Small intestine (tissue), 7 donors: Measurements from ENCODE around the gene ACTN2. TPM values are rescaled to one million over a fixed set of nuclear protein-coding genes. Genes with fewer than 3 reads are reported as not detected.
"Not testable (repeated sequence)": the region's sequence is repeated elsewhere in the genome, so short reads cannot be mapped to it uniquely, and the experiment has no call there.

Source experiments
- DNase-seq, 2 donors: peaks; one replicate each; pipeline versions ENCODE4 v3.0.0 to v3.0.0-alpha.2; 2013
- FAIRE-seq: peaks from 2 replicates; lab custom pipeline; 2012; peaks lifted over from hg19 to GRCh38; lab: Jason Lieb, UNC
- H3K27ac ChIP-seq, 3 donors: one replicate each; pipeline ENCODE4 v1.5.1; 2013; ENCODE audit warnings: low read length in 2 of 3, mild to moderate bottlenecking in 2 of 3, control low read depth in 1 of 3, inconsistent platforms in 1 of 3, low read depth in 1 of 3, moderate library complexity in 1 of 3
- H3K27me3 ChIP-seq, 3 donors: one replicate each; pipeline ENCODE4 v1.6.1; 2013; ENCODE audit warnings: low read length in 3 of 3, inconsistent platforms in 1 of 3; ENCODE audit not compliant: control insufficient read depth in 3 of 3, insufficient read depth in 3 of 3
- H3K36me3 ChIP-seq, 3 donors: one replicate each; pipeline ENCODE4 v1.6.1; 2013; ENCODE audit warnings: low read length in 3 of 3, inconsistent platforms in 1 of 3, low read depth in 1 of 3, mild to moderate bottlenecking in 1 of 3, moderate library complexity in 1 of 3; ENCODE audit not compliant: control insufficient read depth in 3 of 3, insufficient read depth in 2 of 3
- H3K4me1 ChIP-seq, 3 donors: one replicate each; pipeline ENCODE4 v1.6.1; 2013; ENCODE audit warnings: low read length in 2 of 3, inconsistent platforms in 1 of 3, low read depth in 1 of 3, mild to moderate bottlenecking in 1 of 3, moderate library complexity in 1 of 3; ENCODE audit not compliant: control insufficient read depth in 3 of 3, insufficient read depth in 2 of 3
- H3K4me3 ChIP-seq, 3 donors: one replicate each; pipeline ENCODE4 v1.5.1; 2013; ENCODE audit warnings: low read length in 3 of 3, control low read depth in 1 of 3, inconsistent platforms in 1 of 3, low read depth in 1 of 3, mild to moderate bottlenecking in 1 of 3, moderate library complexity in 1 of 3
- H3K9me3 ChIP-seq, 2 donors: one replicate each; pipeline ENCODE4 v1.6.1; 2013; ENCODE audit warnings: low read depth in 1 of 2, low read length in 1 of 2; ENCODE audit not compliant: control insufficient read depth in 2 of 2, insufficient read depth in 1 of 2
- WGBS, 3 donors: extraction: QIAGEN DNeasy Blood & Tissue Kit; methylation state at CpG; one replicate each; pipeline ENCODE4 v1.1.7; 2013; 5-methylcytosine and 5-hydroxymethylcytosine counted together
- polyA plus RNA-seq, 4 donors: library from polyadenylated mRNA; stranded (reverse) in 3 of 4; unstranded in 1 of 4; fragments of 200-250 nt in 3 of 4; fragments of 120-200 nt in 1 of 4; gene quantifications; one replicate each; pipeline versions ENCODE4 v1.2.1 to v1.2.3, GENCODE V29; 2013
- donor health status: healthy with polysubstance abuse.
- donor health status: control.
- donor health status: control.
- donor health status: Bipolar disorder and iron deficiency.
- donor health status: healthy.

Gene ACTN2
- polyA plus RNA-seq, 4 donors = 0.19 to 12.2 (median 2.9) TPM

DNA sequence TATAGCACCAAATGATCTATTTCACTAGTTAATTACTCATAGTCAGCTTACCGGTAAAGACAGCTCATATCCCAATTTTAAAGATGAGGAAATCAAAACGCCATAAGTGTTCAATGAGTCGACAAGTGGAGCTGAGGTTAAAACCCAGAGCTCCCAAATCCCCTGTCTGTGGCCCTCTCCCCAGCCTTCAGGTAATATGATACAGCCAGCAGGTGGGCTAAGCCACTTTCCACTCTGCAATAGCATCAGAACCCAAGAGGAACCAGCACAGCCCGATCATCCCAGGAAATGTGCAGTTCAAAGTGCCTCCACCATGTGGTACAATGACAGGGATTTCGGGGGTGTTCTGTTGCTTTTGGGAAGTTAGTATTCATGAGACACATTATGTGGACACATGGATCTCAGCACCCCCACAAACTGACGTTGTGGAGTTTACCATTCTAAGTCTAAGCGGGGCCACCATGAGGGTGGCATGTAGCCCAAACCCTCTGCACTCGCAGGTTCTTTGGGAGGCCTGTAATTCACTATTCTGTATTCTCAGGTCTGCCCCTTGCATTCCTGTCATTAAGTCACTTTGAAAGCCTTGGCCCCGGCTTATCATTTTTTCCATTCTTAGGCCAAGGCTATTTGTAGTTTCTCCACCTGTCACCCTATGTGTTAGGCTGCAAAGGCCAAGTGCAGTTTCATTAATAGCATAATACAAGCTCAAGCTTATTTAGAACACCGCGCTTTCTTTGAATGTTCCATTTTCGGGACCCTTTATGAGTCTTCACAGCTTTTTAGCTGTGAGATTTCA is 26.3 kb upstream of the ACTN2 start:
- no peaks in the 10 kb centered on the region for H3K9me3 ChIP-seq
- H3K27ac ChIP-seq = no peak overlapping the region
- 76 to 82% (median 81%) methylated on average over 12 of the region's 12 CpGs for WGBS, 3 donors
- no peak overlapping the region for H3K4me3 ChIP-seq
- DNase-seq (no peak), FAIRE-seq (no peak)
- H3K4me1 ChIP-seq = no peaks in the 10 kb centered on the region
- no peaks in the 10 kb centered on the region for H3K36me3 ChIP-seq
- no peaks in the 10 kb centered on the region for H3K27me3 ChIP-seq

DNA sequence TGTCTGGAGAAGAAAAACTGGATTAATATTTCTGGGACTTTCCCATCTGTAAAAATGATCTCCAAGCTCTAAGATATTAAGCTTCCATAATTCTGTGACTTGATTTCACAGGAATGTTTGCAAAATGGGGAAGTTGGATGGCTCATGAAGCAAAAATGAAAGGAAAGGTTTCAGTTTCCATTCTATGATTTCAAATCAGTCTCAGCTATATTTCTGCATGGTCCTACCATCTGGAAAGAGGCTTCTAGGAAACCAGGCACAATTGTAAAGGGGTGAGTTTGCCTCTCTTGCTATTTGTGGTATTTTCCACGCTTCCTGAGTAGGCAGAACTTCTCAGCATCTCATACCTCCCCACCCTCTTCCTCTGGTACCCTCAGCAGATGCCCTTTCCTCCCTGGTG is 22.4 kb upstream of the ACTN2 start:
- Histone ChIP-seq H3K4me1 (no peaks in the 10 kb centered on the region), H3K27me3 (no peaks in the 10 kb centered on the region), H3K4me3 (no peak overlapping the region), H3K27ac (no peak overlapping the region), H3K9me3 (no peaks in the 10 kb centered on the region), H3K36me3 (no peaks in the 10 kb centered on the region)
- no peak for DNase-seq
- FAIRE-seq = no peak
- 33 to 56% (median 43%) methylated on average over 1 of the region's 1 CpG for WGBS, 3 donors

DNA sequence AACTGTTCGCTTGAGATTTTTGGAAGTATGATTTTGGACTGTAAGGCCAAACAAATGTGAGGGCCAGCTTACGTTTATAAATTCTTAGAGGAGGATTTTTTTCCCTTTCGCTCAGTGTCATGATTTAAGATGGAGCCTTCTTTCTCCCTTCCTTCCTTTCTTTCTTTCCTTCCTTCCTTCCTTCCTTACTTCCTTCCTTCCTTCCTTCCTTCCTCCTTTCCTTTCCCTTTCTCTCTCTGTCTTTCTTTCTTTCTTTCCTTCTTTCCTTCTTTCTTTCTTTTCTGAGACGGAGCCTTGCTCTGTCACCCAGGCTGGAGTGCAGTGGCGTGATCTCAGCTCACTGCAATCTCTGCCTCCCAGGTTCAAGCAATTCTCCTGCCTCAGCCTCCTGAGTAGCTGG is 17.4 kb upstream of the ACTN2 start:
- FAIRE-seq, DNase-seq, H3K9me3 ChIP-seq, H3K4me1 ChIP-seq, H3K27ac ChIP-seq, H3K4me3 ChIP-seq, H3K27me3 ChIP-seq, H3K36me3 ChIP-seq: not testable (repeated sequence)
- WGBS, 3 donors = 84 to 92% (median 89%) methylated on average over 5 of the region's 5 CpGs

DNA sequence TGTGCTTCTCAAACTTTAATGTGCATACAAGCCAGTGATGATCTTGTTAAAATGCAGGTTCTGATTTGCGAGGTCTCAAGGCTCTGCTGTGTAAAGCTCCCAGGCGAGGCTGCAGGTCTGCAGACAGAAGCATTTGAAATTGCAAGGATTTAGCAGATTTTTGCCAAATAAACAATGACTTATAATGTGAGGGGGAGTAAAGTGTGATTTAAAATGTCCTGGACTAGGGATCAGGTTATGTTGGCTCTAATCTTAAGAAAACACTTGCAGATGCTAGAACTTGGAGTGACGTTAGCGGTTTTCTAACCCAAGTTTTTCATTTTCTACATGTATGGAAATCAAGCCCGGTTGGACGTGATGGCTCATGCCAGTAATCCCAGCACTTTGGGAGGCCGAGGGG is 16.2 kb upstream of the ACTN2 start:
- peaks cover 0 to 5% (median 0%) of the 10 kb centered on the region in 3 donors for H3K27me3 ChIP-seq
- H3K36me3 ChIP-seq = no peaks in the 10 kb centered on the region
- no peak overlapping the region for H3K4me3 ChIP-seq
- 67 to 76% (median 69%) methylated on average over 7 of the region's 7 CpGs for WGBS, 3 donors
- FAIRE-seq = no peak
- no peaks in the 10 kb centered on the region for H3K9me3 ChIP-seq
- DNase-seq = no peak
- no peaks in the 10 kb centered on the region for H3K4me1 ChIP-seq
- no peak overlapping the region for H3K27ac ChIP-seq

DNA sequence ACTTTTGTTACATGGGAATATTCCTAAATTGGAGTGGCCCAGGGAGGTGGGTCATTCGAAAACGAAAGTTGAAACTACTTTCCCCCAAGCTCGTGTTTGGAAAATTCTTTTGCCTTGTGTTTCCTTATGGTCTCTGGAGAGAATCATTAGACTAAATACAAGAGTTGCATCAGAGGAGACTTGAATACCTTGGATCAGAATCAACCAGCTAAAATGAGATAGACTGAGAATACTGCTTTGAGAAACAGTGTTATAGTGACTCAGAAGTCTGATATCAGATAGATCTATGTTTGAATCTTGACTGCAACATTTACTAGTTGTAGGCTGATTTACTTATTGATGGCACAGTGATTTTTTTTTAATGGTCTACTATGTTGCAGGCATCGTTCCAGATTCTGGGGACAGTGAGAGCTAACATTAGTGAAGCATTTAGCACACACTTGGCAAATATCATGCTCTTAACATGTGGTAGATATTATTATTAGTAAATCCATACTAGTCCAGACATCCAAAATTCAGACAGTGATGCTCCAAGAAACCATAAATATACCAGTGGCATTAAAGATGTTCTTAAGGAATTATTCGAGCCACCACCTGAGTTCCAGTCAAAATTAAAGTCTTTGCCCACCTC is 12.9 kb upstream of the ACTN2 start:
- DNase-seq = no peak
- WGBS, 3 donors = 56 to 77% (median 67%) methylated on average over 5 of the region's 5 CpGs
- FAIRE-seq = no peak
- Histone ChIP-seq H3K36me3 (no peaks in the 10 kb centered on the region), H3K9me3 (no peaks in the 10 kb centered on the region), H3K27me3 (peaks cover 0 to 5% (median 2%) of the 10 kb centered on the region in 3 donors), H3K27ac (no peak overlapping the region), H3K4me1 (no peaks in the 10 kb centered on the region), H3K4me3 (no peak overlapping the region)

DNA sequence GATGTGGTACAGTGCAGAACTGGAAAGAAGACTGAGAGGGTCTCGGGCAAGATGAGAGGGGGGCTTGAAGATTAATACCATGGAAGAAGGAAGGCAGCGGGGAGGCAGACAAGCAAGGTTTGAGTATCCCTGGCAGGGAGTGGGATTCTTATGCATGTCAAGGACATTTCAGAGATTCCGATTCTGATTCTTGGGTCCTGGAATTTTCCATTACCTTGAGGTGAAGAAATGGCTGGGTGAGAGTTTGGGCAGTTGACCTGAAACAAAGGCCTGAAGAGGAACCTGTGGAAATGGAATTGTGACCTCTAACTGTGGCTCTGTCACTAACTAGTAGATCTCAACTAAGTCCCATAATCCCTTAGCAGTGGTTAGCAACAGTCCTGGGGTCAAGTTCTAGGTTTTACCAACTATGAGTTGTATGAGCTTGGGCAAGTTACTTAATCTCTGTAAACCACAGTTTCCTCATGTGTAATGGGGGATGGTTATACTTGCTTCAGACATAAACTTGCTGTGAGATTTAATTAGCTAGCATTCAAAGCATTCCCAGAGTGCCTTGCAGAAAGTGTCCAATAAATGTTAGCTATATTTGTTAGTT is 8.6 kb upstream of the ACTN2 start:
- peaks cover 0 to 2% (median 2%) of the 10 kb centered on the region in 3 donors for H3K27me3 ChIP-seq
- FAIRE-seq = no peak

DNA sequence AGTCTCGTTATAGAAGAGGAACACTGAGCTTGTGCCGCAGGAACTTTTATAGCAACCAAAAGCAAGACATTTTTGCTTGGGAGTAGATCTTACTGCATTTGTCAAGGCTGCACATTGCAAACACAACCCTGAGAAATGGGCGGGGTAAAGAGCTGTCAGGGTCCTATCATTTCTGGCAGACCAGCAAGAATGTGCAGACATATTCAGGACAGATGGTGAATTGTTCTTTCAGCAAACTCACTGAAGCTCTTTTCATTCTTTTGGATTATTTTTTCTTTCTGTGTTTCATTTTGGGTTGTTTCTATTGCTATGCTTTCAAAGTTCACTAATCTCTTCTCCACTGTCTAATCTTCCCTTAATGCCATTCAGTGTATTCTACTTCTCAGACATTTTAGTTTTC is 5.1 kb upstream of the ACTN2 start:
- peaks cover 0 to 10% of the 10 kb centered on the region in 2 donors for H3K9me3 ChIP-seq
- no peak for DNase-seq
- H3K4me3 ChIP-seq = no peak overlapping the region
- H3K4me1 ChIP-seq = no peaks in the 10 kb centered on the region
- FAIRE-seq = no peak
- WGBS, 3 donors = 52 to 68% (median 56%) methylated on average over 3 of the region's 3 CpGs
- H3K36me3 ChIP-seq = no peaks in the 10 kb centered on the region
- peaks cover 0 to 5% (median 2%) of the 10 kb centered on the region in 3 donors for H3K27me3 ChIP-seq
- no peak overlapping the region for H3K27ac ChIP-seq

More for the DNA sequence above, 8.6 kb upstream of the ACTN2 start:
- 47 to 88% (median 72%) methylated on average over 3 of the region's 3 CpGs for WGBS, 3 donors
- H3K9me3 ChIP-seq = no peaks in the 10 kb centered on the region
- no peak for DNase-seq
- no peaks in the 10 kb centered on the region for H3K36me3 ChIP-seq
- no peak overlapping the region for H3K4me3 ChIP-seq
- no peaks in the 10 kb centered on the region for H3K4me1 ChIP-seq
- H3K27ac ChIP-seq = no peak overlapping the region

DNA sequence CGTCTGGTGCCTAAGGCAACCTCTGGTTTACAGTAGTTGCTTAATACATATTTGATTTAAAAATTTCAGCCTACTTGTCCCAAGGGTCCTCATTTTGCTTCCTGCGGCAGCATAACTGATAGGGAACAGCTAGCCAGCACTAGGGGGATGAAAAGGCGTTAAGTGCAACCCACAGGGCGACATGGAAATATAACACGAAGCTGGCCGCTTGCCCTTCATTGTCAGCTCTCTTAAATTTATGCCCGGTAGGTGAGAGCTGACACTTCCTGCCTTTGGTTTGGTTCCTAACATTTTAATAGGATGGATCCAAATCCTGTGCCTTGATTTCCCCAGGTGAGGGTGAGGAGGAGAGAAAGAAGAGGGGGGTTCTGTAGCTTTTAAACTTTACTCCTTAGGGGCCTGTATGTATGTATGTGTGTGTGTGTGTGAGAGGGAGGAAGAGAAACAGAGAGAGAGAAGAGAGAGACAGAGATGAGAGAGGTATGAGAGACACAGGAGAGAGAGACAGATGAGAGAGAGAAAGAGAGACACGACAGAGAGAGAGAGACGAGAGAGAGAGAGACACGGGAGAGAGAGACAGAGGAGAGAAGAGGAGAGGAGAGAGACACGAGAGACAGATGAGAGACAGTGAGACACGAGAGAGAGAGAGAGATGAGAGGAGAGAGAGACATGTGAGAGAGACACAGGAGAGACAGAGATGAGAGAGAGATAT is 938 bp upstream of the ACTN2 start:
- Histone ChIP-seq H3K27me3 (peaks cover 0 to 33% (median 0%) of the 10 kb centered on the region in 3 donors), H3K27ac (no peak overlapping the region), H3K4me1 (peaks cover 0 to 8% (median 5%) of the 10 kb centered on the region in 3 donors), H3K9me3 (peaks cover 0 to 14% of the 10 kb centered on the region in 2 donors), H3K4me3 (no peak overlapping the region), H3K36me3 (no peaks in the 10 kb centered on the region)
- DNase-seq (no peak), FAIRE-seq (no peak)
- WGBS, 3 donors = 65 to 76% (median 71%) methylated on average over 12 of the region's 12 CpGs
